ENCODE data around the gene POLR2J3.
"Not testable (repeated sequence)": the region's sequence is repeated elsewhere in the genome, so short reads cannot be mapped to it uniquely, and the experiment has no call there.

Gene POLR2J3

DNA sequence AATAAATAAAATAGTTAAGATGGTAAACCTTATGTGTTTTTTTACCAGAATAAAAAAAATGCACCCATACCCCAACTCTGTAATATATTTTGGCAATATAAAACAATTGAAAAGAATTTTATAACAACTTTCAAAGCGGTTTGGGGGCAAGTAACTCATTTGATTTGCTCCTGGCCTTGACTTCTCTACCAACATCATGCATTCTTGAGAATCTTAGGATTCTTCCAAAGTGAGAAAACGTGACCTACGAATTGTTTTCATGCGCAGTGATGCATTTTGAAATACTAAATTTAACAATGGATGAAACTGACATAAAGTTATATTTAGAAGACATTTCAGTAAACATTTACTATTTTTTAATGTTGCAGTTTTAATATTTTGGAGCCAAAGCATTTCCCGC is 51.6 kb downstream of the POLR2J3 start:
- H3K27ac ChIP-seq = not testable (repeated sequence)

- H3K27ac ChIP-seq = not testable (repeated sequence)
Observed at GRCh38 chr7:102517550-102518147, 54.7 kb downstream of the POLR2J3 start, which contains the start of gene RASA4B. Gene RASA4B (minus strand): TSS chr7:102517777. CDS start chr7:102517710, 67 bp downstream.
